Activated T-cell treated with anti-CD3 and anti-CD28 coated beads, Interleukin-2, amount 50 U/mL, for 4 hours (primary cell): ENCODE results near the gene NADSYN1. TPM values are rescaled to one million over a fixed set of nuclear protein-coding genes. Genes with fewer than 3 reads are reported as not detected.
A peak's percentile ranks its signal among the peaks of the same experiment; 100 is the strongest.

Experiments used
- ATAC-seq, 2 donors: fragments of 200-7000 bp; cut with Tn5 transposase; one replicate each; pipeline ENCODE4 v1.10.0; 2021
- DNase-seq: peaks from one replicate; pipeline ENCODE4 v3.0.0-alpha.2; 2020
- H3K27me3 Mint-ChIP-seq: one replicate; pipeline ENCODE4 v1.8.0; 2021; ENCODE audit warnings: low read depth, mixed read lengths
- H3K36me3 Mint-ChIP-seq: one replicate; pipeline ENCODE4 v1.8.0; 2022; ENCODE audit warnings: mixed read lengths; ENCODE audit not compliant: insufficient read depth
- H3K4me1 Mint-ChIP-seq: one replicate; pipeline ENCODE4 v1.8.0; 2021; ENCODE audit warnings: low read depth, mixed read lengths
- H3K4me3 Mint-ChIP-seq: one replicate; pipeline ENCODE4 v1.8.0; 2021; ENCODE audit warnings: mild to moderate bottlenecking, moderate library complexity, mixed read lengths
- H3K9me3 Mint-ChIP-seq: one replicate; pipeline ENCODE4 v1.8.0; 2021; ENCODE audit warnings: mixed read lengths
- total RNA-seq, 3 donors: library from RNA; stranded (reverse); gene quantifications; one replicate each; pipeline ENCODE4 v1.2.1, GENCODE V29; 2021

Gene NADSYN1
- total RNA-seq, 3 donors from 2014 or later, result 29.4 to 43.1 (median 30.6) TPM

- Mint-ChIP-seq H3K36me3 (peaks cover 59% of the 10 kb centered on the region), H3K27me3 (no peaks in the 10 kb centered on the region), H3K4me3 (no peak overlapping the region), H3K9me3 (no peaks in the 10 kb centered on the region), H3K4me1 (no peaks in the 10 kb centered on the region)
- DNase-seq (no peak), ATAC-seq (no peak)
Measured at GRCh38 chr11:71481101-71481960, 28.3 kb downstream of the NADSYN1 start.

- H3K27me3 Mint-ChIP-seq, result no peaks in the 10 kb centered on the region
- ATAC-seq, result no peak
- no peaks in the 10 kb centered on the region for H3K4me1 Mint-ChIP-seq
- H3K9me3 Mint-ChIP-seq, result no peaks in the 10 kb centered on the region
- DNase-seq, result no peak
- H3K36me3 Mint-ChIP-seq, result peaks cover 60% of the 10 kb centered on the region
- no peak overlapping the region for H3K4me3 Mint-ChIP-seq
Measured at GRCh38 chr11:71482216-71482615, 29.2 kb downstream of the NADSYN1 start.

GRCh38 chr11:71482746-71483364 is 29.9 kb downstream of the NADSYN1 start:
- H3K36me3 Mint-ChIP-seq, result peaks cover 58% of the 10 kb centered on the region
- H3K9me3 Mint-ChIP-seq, result no peaks in the 10 kb centered on the region
- no peak overlapping the region for H3K4me3 Mint-ChIP-seq
- DNase-seq (no peak), ATAC-seq (no peak)
- no peaks in the 10 kb centered on the region for H3K27me3 Mint-ChIP-seq
- peaks cover under 1% of the 10 kb centered on the region for H3K4me1 Mint-ChIP-seq

GRCh38 chr11:71483692-71484091 is 30.7 kb downstream of the NADSYN1 start:
- peaks cover 61% of the 10 kb centered on the region for H3K36me3 Mint-ChIP-seq
- peaks cover 7% of the 10 kb centered on the region for H3K4me1 Mint-ChIP-seq
- ATAC-seq (no peak), DNase-seq (no peak)
- no peaks in the 10 kb centered on the region for H3K9me3 Mint-ChIP-seq
- no peaks in the 10 kb centered on the region for H3K27me3 Mint-ChIP-seq
- H3K4me3 Mint-ChIP-seq, result no peak overlapping the region

GRCh38 chr11:71484248-71485062 is 31.5 kb downstream of the NADSYN1 start:
- peaks cover 14% of the 10 kb centered on the region for H3K4me1 Mint-ChIP-seq
- no peak for DNase-seq
- H3K4me3 Mint-ChIP-seq, result no peak overlapping the region
- no peak for ATAC-seq
- H3K36me3 Mint-ChIP-seq, result peaks cover 64% of the 10 kb centered on the region
- H3K27me3 Mint-ChIP-seq, result no peaks in the 10 kb centered on the region
- H3K9me3 Mint-ChIP-seq, result no peaks in the 10 kb centered on the region

GRCh38 chr11:71485063-71485399 is 32.0 kb downstream of the NADSYN1 start:
- Mint-ChIP-seq H3K36me3 (peaks cover 60% of the 10 kb centered on the region), H3K4me1 (peaks cover 16% of the 10 kb centered on the region), H3K27me3 (no peaks in the 10 kb centered on the region), H3K9me3 (no peaks in the 10 kb centered on the region), H3K4me3 (no peak overlapping the region)
- DNase-seq (no peak), ATAC-seq (no peak)

- no peaks in the 10 kb centered on the region for H3K27me3 Mint-ChIP-seq
- no peak overlapping the region for H3K4me3 Mint-ChIP-seq
- no peak for ATAC-seq
- DNase-seq, result no peak
- peaks cover 62% of the 10 kb centered on the region for H3K36me3 Mint-ChIP-seq
- peaks cover 16% of the 10 kb centered on the region for H3K4me1 Mint-ChIP-seq
- no peaks in the 10 kb centered on the region for H3K9me3 Mint-ChIP-seq
Measured at GRCh38 chr11:71485466-71485865, 32.5 kb downstream of the NADSYN1 start.

- peaks cover 16% of the 10 kb centered on the region for H3K4me1 Mint-ChIP-seq
- peaks cover 69% of the 10 kb centered on the region for H3K36me3 Mint-ChIP-seq
- no peak for DNase-seq
- no peak for ATAC-seq
- H3K27me3 Mint-ChIP-seq, result no peaks in the 10 kb centered on the region
- no peaks in the 10 kb centered on the region for H3K9me3 Mint-ChIP-seq
- H3K4me3 Mint-ChIP-seq, result no peak overlapping the region
Measured at GRCh38 chr11:71486320-71486719, 33.3 kb downstream of the NADSYN1 start.

GRCh38 chr11:71488681-71489270 is 35.8 kb downstream of the NADSYN1 start:
- no peak overlapping the region for H3K4me3 Mint-ChIP-seq
- peaks cover 16% of the 10 kb centered on the region for H3K4me1 Mint-ChIP-seq
- no peaks in the 10 kb centered on the region for H3K9me3 Mint-ChIP-seq
- ATAC-seq (no peak), DNase-seq (no peak)
- H3K36me3 Mint-ChIP-seq, result peaks cover 65% of the 10 kb centered on the region
- no peaks in the 10 kb centered on the region for H3K27me3 Mint-ChIP-seq

GRCh38 chr11:71489311-71490043 is 36.5 kb downstream of the NADSYN1 start:
- H3K36me3 Mint-ChIP-seq, result peaks cover 64% of the 10 kb centered on the region
- peak; percentile 96 to 97 for ATAC-seq
- H3K9me3 Mint-ChIP-seq, result no peaks in the 10 kb centered on the region
- H3K4me1 Mint-ChIP-seq, result peaks cover 16% of the 10 kb centered on the region
- no peak overlapping the region for H3K4me3 Mint-ChIP-seq
- no peaks in the 10 kb centered on the region for H3K27me3 Mint-ChIP-seq
- no peak for DNase-seq

- no peak for ATAC-seq
- no peak overlapping the region for H3K4me3 Mint-ChIP-seq
- H3K36me3 Mint-ChIP-seq, result peaks cover 62% of the 10 kb centered on the region
- H3K9me3 Mint-ChIP-seq, result no peaks in the 10 kb centered on the region
- H3K27me3 Mint-ChIP-seq, result no peaks in the 10 kb centered on the region
- peaks cover 16% of the 10 kb centered on the region for H3K4me1 Mint-ChIP-seq
- DNase-seq, result no peak
Measured at GRCh38 chr11:71490044-71490730, 37.2 kb downstream of the NADSYN1 start.

GRCh38 chr11:71490731-71491390 is 37.9 kb downstream of the NADSYN1 start:
- H3K4me3 Mint-ChIP-seq, result no peak overlapping the region
- no peaks in the 10 kb centered on the region for H3K9me3 Mint-ChIP-seq
- H3K27me3 Mint-ChIP-seq, result no peaks in the 10 kb centered on the region
- no peak for DNase-seq
- ATAC-seq, result no peak
- H3K4me1 Mint-ChIP-seq, result peaks cover 16% of the 10 kb centered on the region
- peaks cover 63% of the 10 kb centered on the region for H3K36me3 Mint-ChIP-seq

GRCh38 chr11:71491531-71491930 is 38.5 kb downstream of the NADSYN1 start:
- no peaks in the 10 kb centered on the region for H3K27me3 Mint-ChIP-seq
- peaks cover 16% of the 10 kb centered on the region for H3K4me1 Mint-ChIP-seq
- DNase-seq (no peak), ATAC-seq (no peak)
- no peaks in the 10 kb centered on the region for H3K9me3 Mint-ChIP-seq
- peaks cover 59% of the 10 kb centered on the region for H3K36me3 Mint-ChIP-seq
- H3K4me3 Mint-ChIP-seq, result no peak overlapping the region
